HTR-8/SVneo (cell line): ENCODE results near the gene IL1RAPL1.
"Not testable (repeated sequence)": the region's sequence is repeated elsewhere in the genome, so short reads cannot be mapped to it uniquely, and the experiment has no call there.

Source experiments
- DNase-seq: peaks from one replicate; pipeline ENCODE4 v3.0.0; 2011; ENCODE audit warnings: low spot score, mixed read lengths; ENCODE audit not compliant: insufficient read length
- FAIRE-seq: peaks from 2 replicates; lab custom pipeline; 2011; peaks lifted over from hg19 to GRCh38; lab: Jason Lieb, UNC

IL1RAPL1 gene

DNA sequence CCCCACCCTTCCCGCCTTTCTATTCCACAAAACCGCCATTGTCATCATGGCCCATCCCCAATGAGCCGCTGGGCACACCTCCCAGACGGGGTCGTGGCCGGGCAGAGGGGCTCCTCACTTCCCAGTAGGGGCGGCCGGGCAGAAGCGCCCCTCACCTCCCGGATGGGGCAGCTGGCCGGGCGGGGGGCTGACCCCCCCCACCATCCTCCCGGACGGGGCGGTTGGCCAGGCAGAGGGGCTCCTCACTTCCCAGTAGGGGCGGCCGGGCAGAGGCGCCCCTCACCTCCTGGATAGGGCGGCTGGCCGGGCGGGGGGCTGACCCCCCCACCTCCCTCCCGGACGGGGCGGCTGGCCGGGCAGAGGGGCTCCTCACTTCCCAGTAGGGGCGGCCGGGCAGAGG, 745.8 kb downstream of the IL1RAPL1 start:
- DNase-seq, FAIRE-seq: not testable (repeated sequence)

DNA sequence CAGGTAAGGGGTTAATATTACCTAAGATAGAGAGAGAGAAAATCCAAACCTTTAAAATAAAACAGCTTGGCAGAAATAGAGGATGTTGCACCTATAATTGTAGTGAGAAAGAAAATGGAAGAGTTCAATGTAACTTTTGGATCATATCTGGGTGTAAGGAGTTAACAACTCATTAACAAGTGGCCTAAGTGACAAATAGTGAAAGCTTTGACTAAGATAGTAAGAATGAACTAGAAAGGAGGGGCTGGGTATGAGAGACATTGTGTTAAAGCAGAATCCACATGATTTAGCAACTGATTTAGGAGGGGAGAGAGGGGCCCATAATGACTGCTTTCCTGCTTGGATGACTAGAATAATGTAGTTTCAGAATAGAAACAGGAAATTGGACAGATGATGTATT, 761.0 kb downstream of the IL1RAPL1 start:
- FAIRE-seq (no peak), DNase-seq (no peak)

DNA sequence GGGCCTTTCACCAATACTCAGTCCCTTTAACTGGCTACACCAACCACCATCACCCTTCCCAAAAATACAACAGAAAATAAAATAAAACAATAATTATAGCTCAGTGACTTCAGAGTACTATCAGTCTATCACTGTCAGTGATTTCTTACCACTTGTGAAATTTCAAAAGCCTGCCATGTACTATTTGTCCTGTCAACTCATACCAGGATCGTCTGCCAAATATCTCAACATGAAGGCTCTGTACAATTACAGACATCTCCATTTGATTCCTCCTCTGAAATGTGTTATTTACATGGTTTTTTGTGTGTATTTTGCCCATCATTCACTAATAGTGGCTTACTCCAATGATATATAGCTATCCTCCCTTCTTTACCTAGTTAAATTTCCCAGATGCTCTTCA, 772.0 kb downstream of the IL1RAPL1 start:
- DNase-seq (no peak), FAIRE-seq (no peak)

DNA sequence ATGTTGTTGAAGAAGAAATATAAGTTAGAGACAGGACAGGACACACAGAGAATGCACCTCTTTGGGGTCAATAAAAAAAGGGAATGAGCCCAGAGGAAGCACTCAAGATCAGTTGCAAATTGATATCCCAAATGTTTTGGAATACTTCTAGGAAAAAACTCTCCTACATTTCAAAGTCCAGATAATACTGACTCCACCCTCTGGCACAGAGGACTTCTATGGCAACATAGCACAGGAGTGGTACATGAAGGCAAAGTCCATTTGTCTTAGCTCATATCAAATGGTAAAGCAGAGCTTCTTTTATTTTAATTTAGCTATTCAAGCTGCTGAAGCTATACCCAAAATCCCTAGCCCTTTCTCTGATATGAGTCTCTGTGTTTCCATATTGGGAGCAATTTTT, 787.5 kb downstream of the IL1RAPL1 start:
- peak; percentile 78 for FAIRE-seq
- not testable (repeated sequence) for DNase-seq

DNA sequence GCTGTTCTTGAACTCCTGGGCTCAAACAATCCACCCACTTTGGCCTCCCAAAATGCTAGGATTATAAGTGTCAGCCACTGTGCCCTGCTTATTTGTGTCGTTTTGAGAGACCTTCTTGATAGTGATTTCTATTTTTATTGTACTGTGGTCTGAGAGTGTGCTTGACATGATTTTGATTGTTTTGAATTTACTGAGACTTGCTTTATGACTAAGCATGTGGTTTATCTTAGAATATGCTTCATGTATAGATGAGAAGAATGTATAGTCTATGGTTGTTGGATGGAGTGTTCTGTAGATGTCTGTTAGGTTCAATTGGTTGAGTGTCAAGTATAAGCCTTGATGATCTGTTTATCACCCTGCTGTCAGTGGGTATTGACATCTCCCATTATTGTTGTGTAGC, 789.3 kb downstream of the IL1RAPL1 start:
- FAIRE-seq (no peak), DNase-seq (no peak)

DNA sequence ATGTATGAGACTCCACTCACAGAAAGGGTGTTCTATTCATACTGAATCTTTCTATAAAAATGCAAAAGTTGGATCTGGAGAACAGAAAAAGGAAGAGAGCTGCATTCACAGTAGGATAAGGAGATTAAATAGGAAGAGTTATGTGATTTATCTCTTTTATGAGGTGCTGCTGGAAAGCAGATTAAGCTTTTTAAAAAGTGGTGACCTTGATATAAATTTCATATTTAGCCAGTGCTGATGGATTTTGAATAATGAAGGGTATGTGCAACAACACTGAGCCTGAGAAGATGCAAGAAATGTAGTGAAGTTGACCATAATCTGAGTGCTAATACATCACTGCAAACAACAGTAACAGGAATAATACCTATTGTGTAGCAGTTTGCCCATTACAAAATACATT, 795.6 kb downstream of the IL1RAPL1 start:
- FAIRE-seq (peak; percentile 38), DNase-seq (no peak)

DNA sequence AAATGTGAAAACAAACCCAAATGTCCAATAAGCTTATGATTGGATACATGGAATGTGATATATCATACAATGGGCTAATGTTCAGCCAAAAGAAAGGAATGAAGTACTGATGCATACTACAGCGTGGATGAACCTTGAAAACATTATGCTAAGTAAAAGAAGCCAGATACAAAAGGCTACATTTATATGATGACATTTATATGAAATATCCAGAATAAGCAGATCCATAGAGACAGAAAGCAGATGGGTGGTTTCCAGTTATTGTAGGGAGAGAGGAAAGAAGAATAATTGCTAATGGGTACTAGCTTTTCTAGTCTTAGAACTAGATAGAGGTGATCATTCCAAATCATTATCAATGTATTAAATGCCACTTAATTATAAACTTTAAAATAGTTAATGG, 801.3 kb downstream of the IL1RAPL1 start:
- peak; percentile 40 for FAIRE-seq
- DNase-seq: no peak

DNA sequence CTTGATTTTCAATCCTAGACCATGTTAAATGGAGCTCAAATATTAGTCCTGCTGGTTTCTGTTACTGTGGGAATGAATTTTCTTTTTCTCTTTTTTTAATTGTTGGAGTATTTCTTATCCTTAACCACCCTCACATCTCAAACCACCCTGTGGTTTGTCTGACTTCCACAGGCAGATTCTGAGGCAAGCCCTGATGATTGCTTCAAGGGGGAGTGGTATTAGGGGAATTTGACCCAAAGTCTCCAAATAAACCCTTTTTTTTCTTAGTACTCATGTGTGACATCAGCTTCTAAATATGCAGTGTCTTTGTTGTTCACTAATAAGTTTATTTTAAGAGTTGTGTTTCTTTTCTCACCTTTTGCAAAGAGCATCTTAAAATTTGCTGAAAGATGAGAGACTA, 810.3 kb downstream of the IL1RAPL1 start:
- FAIRE-seq (no peak), DNase-seq (no peak)

DNA sequence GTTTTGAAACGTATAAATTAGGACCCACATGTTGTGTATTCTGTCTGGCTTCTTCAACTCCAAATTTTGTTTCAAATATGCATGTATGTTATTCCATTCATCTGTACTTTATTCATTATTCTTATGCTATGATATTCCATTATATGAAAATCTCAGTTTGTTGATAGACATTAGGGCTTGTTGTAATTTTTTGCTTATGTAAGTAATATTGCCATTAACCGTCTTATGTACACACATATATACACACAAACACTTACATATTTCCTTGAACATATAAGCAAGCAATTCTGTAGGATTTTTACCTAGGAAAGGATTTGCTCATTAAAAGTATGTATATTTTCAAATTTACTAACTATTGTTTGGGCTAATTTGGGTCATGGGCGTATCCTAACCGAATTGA, 820.1 kb downstream of the IL1RAPL1 start:
- DNase-seq: no peak
- FAIRE-seq: no peak

DNA sequence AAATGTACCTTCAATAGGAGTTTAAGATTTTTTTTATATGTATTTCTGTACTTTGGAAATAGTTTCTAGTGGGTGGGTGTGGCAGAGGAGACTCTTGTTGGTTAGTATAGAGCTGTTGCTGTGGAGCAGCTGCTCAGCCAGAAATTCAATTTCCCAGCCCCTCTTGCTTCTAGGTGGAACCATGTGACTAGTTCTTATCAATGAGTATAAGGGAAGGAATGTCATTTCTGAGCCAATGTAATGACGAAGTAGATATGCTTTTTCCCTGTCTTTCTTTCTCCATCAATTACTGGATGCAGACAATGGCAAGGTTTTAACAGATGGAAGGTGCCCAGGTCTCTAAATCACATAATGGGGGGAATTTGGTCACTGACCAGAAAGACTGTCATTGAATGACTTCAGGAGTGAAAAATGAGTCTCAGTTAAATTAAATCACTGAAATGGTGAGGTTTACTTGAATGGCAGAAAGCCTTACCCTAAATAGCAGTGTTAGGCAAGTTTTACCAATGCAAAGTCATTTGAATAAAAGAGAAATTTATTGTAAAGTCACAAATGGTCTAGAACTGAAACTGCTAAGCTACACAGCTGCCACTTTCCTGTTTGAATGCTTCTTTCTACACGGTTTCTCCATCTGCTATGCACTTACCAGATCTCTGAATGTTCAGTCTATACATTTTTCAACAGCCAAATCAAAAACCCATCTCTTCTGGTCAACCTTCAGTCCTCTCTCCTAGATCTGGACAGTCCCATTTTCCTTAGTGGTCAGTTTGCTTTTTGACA, 832.7 kb downstream of the IL1RAPL1 start:
- DNase-seq (peak; percentile 17), FAIRE-seq (no peak)

DNA sequence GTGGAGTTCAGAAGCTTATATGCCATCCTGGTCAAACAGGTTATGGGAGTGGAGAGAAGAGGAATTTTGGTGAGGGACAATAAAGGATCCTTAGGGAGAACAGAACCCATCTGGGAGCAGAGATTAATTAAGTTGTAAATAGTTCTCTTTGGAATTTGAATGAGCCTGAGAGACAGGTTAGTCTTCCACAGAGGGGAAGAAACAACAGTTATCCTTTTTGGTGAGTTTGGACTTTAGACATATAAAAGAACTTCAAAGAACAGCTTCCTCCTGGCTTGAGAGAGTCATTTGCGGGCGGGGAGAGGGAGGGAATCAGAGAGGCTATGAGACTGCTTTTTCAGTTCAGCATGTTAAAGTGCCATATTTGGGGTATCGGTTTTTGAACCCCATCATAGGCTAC, 834.8 kb downstream of the IL1RAPL1 start:
- FAIRE-seq: no peak
- DNase-seq: no peak

DNA sequence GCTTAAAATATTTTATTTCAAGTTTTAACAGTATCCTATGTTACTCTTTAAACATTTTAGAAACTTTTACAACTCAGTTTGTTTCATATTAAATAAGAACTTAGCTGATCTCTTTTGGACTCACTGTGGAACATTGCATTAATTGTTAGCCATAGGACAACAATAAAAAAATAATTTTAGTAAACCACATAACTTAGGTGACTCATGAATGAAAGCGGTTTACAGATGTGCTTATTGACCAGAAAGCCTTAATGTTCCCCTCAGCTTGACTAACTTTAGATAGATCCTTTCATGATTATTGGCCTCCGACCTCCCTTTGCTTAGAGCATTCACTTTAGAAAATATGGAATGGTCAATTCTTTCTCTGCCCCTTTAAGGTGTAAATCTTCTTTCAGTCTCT, 844.6 kb downstream of the IL1RAPL1 start:
- no peak for FAIRE-seq

DNA sequence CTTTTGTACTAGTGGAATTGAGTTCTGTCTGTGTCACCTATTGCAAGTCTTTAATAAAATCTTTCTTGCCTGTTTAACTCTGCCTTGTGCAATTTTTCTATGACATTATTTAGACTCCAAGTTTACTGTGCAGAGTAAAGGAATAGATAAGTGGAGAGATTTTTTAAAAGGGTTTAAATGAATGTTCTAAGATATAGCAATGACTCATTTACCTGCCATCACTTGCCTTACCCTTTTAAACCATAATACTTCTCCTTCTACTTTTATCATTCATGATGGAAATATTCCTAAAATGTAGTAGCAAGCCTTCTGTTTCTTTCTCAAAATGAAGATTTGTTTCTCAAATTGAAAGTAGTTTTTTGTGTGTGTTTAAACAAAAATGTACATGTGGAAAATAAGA, 845.3 kb downstream of the IL1RAPL1 start:
- DNase-seq (no peak), FAIRE-seq (no peak)

More for the DNA sequence above, 844.6 kb downstream of the IL1RAPL1 start:
- DNase-seq: no peak

DNA sequence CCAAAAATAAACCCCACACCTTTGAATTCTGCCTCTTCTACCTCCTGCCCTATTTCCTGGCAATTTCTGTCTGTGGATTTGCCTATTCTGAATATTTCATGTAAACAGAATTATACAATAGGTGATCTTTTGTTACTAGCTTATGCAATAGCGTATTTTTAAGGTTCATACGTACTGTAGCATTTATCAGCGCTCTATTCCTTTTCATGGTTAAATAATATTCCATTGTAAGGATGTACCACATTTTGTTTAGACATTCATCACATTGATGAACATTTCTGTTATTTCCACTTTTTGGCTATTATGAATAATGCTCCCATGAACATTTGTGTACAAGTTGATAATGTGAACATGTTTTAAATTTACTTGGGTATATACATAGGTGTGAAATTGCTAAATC, 847.7 kb downstream of the IL1RAPL1 start:
- FAIRE-seq: peak; percentile 31

DNA sequence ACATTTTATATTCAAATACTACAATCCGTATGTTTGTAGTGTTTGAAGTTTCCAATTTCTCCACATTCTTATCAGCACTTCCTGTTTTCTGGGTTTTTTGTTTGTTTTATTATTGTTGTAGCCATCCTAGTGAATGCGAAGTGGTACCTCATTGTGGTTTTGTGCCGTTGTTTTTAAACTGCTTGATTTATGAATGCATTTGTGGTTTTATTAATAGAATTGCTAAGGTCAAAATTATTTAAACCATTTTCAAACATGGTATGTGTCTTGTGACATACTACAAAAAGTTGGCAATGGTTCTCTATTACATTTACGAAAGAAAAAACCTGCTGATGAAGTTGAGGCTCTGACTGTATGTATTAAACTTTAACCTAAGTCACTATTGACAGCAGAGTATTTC, 848.1 kb downstream of the IL1RAPL1 start:
- DNase-seq (no peak), FAIRE-seq (no peak)

More for the DNA sequence above, 847.7 kb downstream of the IL1RAPL1 start:
- DNase-seq: no peak

DNA sequence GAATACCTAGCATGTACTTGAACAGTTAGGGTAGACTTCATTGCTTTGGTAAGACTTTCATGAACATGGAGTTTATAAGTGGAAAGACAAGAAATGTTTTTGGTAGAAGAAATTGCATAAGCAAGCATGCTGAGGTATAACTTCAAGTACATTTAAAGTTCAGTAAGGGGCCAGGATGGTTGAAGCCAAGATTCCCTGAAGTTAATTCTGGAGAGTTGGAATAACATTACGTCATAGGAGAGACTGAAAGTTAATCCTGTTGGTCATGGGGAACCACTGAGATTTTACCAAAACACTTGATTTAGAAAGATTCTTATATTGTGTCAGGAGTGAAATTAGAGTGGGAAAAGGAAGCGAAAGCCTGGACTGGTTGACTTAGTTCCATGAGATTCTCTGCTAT, 860.6 kb downstream of the IL1RAPL1 start:
- DNase-seq: no peak
- FAIRE-seq: no peak

DNA sequence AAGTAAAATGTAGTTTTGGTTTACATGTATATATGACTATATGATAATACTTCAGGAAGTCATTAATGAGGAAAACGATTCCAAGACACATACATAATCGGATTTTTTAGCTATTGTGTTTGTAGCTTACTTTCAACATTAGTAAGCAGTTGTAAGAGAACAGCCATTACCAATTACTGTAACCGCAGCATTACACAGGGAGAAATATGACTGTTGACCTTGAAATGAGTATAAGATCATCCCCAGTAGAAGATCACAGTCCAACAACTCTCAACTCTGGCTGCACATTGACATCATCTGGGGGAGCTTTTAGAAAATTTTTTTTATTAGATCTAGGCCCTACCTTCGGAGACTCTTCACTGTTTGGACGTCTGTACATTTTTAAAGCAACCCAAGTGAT, 866.1 kb downstream of the IL1RAPL1 start:
- no peak for FAIRE-seq
- DNase-seq: no peak

DNA sequence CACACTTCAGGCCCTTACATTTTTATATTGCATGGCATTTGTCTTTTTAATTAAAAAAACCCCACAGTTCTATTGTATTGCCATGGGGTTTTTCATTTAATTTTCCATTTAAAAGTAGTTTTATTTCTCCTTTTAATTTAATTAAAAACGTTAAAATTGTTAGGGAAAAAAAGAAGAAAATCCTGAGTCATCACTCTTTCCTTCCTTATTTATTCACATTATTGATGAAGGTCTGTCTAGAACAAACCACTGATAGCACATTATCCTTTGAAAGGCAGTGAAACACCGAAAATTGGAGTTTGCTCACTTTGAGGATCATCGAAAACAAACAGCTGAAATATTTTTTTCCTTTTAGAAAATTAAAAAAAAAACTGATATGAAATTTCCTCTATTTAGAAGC, 868.5 kb downstream of the IL1RAPL1 start:
- FAIRE-seq (no peak), DNase-seq (no peak)

DNA sequence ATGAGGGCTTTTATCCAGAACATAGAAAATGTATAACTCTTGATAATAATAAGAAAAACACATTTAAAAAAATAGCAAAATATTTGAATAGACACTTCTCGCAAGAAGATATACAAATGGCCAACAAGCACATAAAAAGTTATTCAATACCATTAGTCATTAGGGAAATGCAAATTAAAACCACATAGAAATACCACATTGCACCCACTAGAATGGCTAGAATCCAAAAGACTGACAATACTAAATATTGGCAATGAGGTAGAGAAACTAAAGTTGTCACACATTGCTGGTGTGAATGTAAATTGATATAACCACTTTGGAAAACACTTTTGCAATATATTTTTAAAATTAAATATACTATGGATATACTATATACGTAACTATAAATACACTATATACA, 873.8 kb downstream of the IL1RAPL1 start:
- FAIRE-seq (no peak), DNase-seq (no peak)

DNA sequence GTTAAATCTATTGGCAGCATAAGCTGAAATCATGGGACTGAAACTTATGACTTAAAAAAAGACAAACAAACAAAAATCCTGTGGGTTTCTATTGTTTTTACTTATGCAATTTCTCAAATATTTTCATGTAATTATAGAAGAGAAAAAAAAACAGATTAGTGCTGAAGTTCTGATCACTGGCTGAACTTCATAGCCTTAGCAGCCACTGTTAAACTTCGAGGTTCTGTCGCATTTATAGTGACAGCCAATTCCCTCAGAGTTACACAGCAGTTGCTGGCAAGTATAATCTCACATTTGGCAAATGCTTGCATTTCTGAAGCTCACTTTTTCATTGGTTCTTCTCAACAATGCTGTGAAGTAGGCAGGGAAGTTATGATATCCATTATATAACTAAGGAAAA, 879.2 kb downstream of the IL1RAPL1 start:
- DNase-seq (no peak), FAIRE-seq (no peak)

DNA sequence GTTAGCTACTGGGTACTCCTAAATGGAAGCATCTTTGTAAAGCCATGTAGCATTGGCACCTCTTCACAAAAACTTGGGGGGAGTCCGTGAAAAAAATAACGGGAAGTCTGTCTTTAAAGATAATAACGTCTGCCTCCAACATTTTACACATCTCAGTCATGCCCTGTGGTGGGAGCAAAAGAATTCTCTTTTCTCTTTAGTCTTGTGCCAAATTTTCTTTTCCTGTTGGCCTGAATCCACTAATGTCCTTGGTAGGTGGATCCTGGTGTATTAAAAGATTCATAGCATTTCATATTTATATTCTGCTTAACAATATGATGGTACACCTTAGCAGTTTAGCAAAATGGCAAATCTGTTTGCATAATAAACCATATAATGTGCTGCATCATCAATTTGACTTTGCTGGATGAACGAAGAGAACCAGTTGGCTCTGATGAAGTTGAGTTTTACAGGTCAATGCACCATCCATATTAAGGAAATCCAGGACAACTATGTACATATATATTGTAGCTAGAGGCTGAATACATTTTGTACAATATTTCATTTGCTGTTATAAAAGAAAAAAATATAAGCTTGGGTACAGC, 881.8 kb downstream of the IL1RAPL1 start:
- DNase-seq: no peak
- peak; percentile 20 for FAIRE-seq

DNA sequence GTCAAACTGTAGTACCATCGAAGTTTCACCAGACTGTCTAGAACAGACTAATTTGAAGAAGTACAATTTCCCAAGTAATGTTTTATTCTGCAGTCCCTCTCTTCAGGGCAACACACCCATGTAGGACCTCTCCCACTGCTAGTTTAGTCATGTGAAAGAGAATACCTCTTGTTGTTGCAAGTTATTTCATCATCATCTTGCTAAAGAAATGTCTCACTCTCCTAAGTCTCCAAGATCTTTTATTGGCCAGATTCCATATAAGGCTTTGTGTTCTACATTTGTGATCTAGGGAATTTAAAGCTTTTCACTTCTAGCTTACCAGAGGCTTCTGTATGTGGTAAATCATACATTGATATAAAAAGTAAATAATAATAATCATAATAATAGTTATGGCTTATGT, 882.8 kb downstream of the IL1RAPL1 start:
- FAIRE-seq (no peak), DNase-seq (no peak)
